ENCODE measurements around the gene BRICD5.

Gene BRICD5

GRCh38 chr16:2196981-2197511, 13.6 kb downstream of the BRICD5 start:
- no peak for DNase-seq

- no peak for DNase-seq
Measured at GRCh38 chr16:2196162-2196980, 14.3 kb downstream of the BRICD5 start, which contains the start of gene CASKIN1. TSS of gene CASKIN1 (minus strand) at chr16:2196605. CDS start at chr16:2196432, 173 bp downstream.

DNA sequence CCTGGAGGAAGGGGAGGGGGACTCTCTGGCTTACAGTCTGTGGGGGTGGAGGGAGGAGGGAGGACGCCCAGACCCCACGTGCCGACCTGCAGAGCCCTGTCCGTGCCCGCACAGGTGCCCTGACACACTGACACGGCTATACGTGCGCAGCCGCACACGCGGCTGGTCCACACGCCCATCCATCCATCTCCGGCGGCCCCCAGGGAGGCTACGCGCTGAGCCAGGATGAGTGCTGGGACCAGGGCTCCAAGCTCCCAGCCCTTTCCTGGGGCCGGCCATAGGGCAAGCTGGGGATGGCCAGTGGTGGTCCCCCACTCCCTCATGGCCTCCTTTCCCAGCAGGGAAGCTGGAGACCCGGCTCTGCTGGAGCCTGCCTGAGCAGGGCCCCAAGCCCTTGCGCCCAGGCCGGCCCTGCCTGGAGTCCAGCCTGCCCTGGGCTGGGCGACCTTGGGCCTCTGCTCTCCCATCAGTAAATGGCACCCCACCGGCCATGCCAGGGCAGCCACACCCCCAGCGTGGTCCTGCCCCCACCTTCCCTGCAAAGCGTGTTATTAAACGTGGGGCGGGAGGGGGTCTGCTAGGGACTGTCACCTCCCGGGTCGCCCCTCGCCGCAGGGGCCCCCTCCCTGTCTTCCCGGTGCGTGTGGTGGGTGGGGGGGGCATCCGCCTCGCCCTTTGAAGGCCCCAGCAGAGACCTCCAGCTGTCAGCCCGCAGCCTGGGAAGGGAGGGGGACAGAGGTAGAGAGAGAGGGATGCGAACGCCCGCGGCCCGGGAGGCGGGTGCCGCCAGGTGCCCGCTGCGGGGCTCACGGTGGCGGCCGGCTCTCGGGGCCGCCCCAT, 15.1 kb downstream of the BRICD5 start:
- no peak for DNase-seq

DNA sequence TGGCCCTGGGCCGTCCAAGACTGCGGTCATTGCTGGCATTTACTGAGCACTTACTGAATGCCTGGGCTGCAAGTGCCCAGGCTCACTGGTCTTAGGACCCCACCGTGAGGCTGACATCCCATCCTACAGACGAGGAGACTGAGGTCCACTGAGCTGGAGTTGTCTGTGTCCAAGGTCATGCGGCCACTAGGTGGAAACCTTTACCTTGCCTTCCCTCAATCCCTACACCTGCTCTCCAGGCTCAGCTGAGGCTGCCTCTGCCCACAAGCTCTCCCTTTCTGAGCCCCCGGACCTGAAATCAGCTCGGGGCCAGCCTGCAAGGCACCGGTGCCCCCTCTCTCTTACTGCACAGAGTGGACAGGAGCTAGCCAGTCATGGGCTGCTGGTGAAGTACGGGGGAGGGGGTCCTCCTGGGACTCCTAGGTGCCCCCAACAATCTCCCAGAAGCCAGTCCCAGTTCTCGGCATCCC, 15.8 kb downstream of the BRICD5 start:
- DNase-seq, result no peak

GRCh38 chr16:2194166-2194834, 16.4 kb downstream of the BRICD5 start:
- no peak for DNase-seq

- no peak for DNase-seq
Measured at GRCh38 chr16:2191446-2191706, 19.3 kb downstream of the BRICD5 start.

GRCh38 chr16:2190659-2191445, 19.8 kb downstream of the BRICD5 start:
- no peak for DNase-seq

- DNase-seq, result no peak
Measured at GRCh38 chr16:2190002-2190658, 20.5 kb downstream of the BRICD5 start.

DNA sequence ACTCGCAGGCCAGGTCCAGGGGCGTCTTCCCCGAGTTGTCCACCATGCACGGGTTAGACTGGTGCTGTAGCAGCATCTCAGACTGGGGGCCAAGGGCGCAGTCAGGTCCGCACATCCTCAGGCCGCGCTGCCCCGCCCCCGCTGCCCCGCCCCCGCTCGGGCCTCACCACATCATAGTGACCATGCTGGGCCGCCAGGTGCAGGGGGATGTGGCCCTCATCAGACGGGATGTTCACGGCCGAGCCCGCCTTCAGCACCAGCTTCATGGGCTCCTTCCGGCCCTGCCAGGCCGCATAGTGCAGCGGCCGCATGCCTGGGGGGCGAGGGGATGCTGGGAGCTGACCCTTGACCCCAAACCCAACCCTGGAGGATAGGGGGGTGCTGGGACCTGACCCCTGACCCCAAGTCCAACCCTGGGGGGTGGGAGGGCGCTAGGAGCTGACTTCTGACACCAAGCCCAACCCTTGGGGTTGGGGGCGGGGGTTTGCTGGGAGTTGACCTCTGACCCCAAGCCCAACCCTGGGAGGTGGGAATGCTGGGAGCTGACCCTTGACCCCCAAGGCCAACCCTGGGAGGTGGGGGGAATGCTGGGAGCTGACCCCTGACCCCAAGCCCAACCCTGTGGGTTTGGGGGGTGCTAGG, 21.3 kb downstream of the BRICD5 start:
- DNase-seq, result no peak

DNA sequence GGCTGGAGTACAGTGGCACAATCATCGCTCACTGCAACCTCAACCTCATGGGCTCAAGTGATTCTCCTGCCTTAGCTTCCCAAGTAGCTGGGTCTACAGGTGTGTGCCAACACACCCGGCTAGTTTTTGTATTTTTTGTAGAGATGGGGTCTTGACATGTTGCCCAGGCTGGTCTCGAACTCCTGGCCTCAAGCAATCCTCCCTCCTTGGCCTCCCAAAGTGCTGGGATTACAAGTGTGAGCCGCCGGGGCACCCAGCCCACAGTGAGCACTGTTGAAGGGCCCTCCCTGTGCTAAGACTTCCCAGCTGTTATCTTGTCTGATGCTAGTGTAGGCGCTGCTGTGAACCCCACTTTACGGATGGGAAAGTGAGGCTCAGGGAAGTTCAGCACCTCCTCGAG, 22.3 kb downstream of the BRICD5 start:
- no peak for DNase-seq

DNA sequence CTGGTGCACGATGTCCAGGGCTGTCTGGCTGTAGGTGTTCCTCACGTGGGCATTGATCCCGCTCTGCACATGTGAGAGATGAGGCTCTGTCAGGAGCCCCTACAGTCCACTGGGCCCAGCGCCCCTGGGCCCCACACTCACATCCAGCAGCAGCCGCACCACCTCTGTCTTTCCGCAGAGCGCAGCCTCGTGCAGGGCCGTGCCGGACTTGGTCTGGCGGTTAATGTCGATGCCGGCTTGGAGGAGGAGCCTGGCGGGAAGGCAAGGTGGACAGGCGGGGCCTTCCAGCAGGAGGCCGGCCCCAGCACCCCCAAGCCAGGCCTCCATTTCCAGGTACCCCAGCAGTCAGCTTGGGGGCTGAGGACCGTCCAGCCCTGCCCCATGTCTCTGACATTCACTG, 23.5 kb downstream of the BRICD5 start:
- no peak for DNase-seq

GRCh38 chr16:2186505-2186904, 24.2 kb downstream of the BRICD5 start:
- DNase-seq, result no peak

GRCh38 chr16:2186064-2186463, 24.6 kb downstream of the BRICD5 start:
- no peak for DNase-seq

DNA sequence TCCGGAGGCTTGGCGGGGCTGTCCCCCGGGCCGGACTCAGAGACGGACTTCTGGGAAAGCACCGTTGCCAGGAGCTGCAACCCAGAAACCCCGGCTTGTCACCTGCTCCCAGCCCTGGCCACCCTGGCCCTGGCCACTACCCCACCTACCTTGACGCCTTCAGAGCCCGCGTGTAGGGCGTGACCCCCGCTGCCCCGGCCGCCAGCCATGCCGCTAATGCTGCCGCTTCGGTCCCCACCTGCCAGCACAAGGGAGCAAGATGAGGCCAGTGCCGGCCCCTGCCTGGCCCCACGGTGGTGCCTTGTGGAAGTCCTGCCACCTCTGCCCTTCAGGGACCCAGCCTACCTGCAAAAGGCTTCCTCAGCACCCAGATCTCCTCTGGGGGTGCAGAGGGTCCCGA, 25.7 kb downstream of the BRICD5 start:
- DNase-seq, result no peak

DNA sequence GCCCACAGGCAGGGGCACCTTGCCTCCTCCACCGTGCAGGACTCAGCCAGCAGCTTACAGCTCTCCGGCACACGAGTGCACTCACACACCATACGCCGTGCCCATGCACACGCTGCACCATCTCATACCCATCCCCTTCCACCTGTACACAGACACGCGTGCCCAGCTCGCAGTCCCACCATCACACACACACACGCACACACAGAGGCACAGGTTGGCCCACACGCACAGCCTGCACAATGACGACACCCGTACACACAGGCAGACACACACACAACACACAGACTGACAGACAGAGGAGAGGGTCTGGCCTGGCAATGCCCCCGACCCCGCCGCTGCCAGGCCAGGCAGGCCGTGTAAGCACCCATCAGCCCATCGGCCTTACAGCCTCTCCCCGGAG, 26.3 kb downstream of the BRICD5 start:
- DNase-seq, result no peak

- no peak for DNase-seq
Measured at GRCh38 chr16:2183671-2184070, 27.0 kb downstream of the BRICD5 start.

DNA sequence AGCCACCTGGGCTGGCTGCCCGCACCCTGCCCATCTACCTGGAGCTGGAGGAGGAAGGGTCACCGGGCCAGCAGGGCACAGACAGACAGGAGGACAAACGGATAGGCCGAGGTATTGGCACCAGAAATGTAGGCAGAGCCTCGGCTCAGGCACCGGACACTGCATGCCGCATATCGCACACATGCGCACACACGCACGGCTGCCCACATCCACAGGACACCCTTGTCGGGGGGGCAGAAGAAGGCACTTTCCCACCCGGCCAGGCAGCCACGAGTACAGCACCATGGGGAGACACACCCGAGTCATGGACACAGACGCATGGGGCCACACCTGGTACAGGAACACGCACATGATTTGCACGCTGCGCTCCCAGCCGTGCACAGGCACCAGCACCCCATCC, 28.7 kb downstream of the BRICD5 start:
- DNase-seq, result no peak

GRCh38 chr16:2180962-2181923, 29.4 kb downstream of the BRICD5 start:
- DNase-seq, result no peak

DNA sequence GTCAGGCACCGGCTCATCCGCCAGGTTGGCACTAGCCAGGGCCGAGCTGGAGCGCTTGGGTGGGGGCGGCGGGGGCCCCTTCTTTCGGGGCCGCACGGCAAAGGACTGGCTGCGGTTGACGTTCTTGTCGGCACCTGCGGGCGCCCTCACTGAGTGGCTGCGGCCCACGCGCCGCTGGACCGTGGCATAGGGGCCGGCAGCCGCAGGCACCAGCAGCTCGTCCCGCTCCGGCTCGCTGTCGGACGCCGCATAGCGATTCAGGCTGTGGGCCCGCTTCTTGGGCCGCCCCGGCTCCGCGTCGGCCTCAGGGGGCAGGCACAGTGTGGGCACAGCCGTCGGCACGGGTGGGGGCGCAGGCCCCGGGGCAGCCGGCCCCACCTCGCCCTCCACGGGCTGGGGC, 30.2 kb downstream of the BRICD5 start:
- no peak for DNase-seq

DNA sequence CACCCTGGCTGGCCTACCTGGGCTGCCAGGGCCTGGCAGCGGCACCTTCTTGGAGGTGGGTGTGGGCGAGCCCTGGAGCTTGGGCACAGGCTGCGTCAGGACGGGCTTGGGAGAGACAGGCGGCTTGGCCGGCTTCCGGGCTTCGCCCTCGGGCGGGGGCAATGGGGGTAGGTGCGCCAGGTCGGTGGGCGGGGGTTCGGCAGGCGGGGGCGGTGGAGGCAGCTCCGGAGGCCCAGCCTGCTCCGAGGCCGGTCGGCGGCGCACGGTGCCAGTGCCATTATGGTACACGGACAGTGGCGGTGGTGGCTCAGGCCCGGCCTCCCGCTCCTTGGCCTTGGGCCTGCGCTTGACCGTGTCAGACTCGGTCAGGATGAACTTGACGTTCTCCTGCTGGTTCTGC, 31.1 kb downstream of the BRICD5 start:
- DNase-seq, result no peak

Measured in activated CD8-positive, alpha-beta memory T cell treated with anti-CD3 and anti-CD28 coated beads, Interleukin-2, amount 50 U/mL, for 48 hours (primary cell).